ENCODE measurements around the gene LRP1B. TPM values are rescaled to one million over a fixed set of nuclear protein-coding genes. Genes with fewer than 3 reads are reported as not detected.

LRP1B gene
- total RNA-seq, 4 donors from 2014 or later = 37.1 to 82.7 (median 50.9) TPM

DNA sequence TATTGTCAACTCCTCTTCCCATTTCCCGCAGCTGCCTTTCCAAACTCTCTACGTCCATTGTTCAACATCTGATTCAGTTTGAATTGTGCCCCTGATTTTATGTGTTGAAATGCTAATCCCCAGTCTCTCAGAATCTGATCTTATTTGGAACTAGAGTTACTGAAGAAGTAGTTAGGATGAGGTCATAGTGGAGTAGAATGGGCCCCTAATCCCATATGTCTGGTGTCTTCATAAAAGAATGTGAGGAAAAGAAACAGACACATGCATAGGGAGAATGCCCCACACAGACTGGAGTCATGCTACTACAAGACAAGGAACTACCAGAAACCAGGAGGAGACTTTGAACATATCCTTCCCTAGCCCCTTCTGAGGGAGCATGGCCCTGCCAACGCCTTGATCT is 99.2 kb downstream of the LRP1B start:
- DNase-seq = no peak
- Histone ChIP-seq H3K27me3 (no peaks in the 10 kb centered on the region), H3K4me3 (replicated peaks in 1 of 3) (no peak overlapping the region), H3K36me3 (no peaks in the 10 kb centered on the region), H3K9me3 (no peaks in the 10 kb centered on the region), H3K4me1 (no peaks in the 10 kb centered on the region), H3K27ac (no peak overlapping the region)
- 87 to 95% methylated on average over 3 of the region's 3 CpGs for WGBS, 2 donors
- TF ChIP-seq, protein P1, sequence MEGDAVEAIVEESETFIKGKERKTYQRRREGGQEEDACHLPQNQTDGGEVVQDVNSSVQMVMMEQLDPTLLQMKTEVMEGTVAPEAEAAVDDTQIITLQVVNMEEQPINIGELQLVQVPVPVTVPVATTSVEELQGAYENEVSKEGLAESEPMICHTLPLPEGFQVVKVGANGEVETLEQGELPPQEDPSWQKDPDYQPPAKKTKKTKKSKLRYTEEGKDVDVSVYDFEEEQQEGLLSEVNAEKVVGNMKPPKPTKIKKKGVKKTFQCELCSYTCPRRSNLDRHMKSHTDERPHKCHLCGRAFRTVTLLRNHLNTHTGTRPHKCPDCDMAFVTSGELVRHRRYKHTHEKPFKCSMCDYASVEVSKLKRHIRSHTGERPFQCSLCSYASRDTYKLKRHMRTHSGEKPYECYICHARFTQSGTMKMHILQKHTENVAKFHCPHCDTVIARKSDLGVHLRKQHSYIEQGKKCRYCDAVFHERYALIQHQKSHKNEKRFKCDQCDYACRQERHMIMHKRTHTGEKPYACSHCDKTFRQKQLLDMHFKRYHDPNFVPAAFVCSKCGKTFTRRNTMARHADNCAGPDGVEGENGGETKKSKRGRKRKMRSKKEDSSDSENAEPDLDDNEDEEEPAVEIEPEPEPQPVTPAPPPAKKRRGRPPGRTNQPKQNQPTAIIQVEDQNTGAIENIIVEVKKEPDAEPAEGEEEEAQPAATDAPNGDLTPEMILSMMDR (IDR thresholded peaks at IDR 0.05) = no peak
- TF ChIP-seq POLR2A (IDR thresholded peaks at IDR 0.05) = no peak
- intact Hi-C loops (cut with DNase I) = no loop called here

DNA sequence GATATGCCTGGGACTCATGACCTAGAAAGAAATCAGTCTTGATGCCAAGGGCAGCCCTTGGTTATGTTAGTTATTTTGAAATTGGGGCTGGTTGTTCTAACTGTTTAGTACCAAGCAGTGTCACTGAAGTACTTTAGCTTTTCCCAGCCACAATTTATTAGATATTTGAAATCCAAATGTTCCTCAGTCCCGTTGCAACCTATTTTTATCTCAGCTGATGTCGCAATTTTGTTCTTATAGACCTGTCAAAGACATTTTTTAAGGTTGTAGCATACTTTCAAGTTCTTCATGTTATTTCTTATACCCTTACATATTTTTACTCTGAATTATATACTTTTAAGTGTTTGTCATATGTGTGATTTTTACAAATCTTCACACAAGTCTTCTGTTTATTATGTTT is 100.1 kb downstream of the LRP1B start:
- Histone ChIP-seq H3K4me1 (no peaks in the 10 kb centered on the region), H3K4me3 (replicated peaks in 1 of 3) (no peak overlapping the region), H3K27ac (no peak overlapping the region), H3K27me3 (no peaks in the 10 kb centered on the region), H3K9me3 (no peaks in the 10 kb centered on the region), H3K36me3 (no peaks in the 10 kb centered on the region)
- intact Hi-C loops (cut with DNase I) = no loop called here
- TF ChIP-seq, protein P1 (IDR thresholded peaks at IDR 0.05) = no peak
- TF ChIP-seq POLR2A (IDR thresholded peaks at IDR 0.05) = no peak
- no peak for DNase-seq
- 77 to 83% methylated on average over 2 of the region's 2 CpGs for WGBS, 2 donors

DNA sequence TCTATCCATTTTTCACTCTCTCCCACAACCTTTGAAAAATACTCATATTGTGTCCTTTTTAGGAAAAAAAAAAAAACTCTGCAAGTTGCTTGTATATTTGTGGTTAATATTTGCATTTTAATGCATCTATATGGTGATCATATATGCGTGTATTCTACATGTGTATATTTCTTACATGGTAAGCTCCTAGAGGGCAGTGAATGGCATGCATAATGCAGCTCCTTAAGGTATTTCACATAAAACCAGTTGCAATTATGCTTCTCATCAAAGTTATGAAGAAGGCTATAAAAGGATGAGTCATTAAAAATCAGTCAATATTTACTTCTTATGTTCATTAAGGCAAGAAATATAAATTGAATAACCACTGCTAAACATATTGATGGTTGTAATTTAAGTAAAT is 100.8 kb downstream of the LRP1B start:
- Histone ChIP-seq H3K4me3 (replicated peaks in 1 of 3) (no peak overlapping the region), H3K4me1 (no peaks in the 10 kb centered on the region), H3K27me3 (no peaks in the 10 kb centered on the region), H3K36me3 (no peaks in the 10 kb centered on the region), H3K27ac (no peak overlapping the region), H3K9me3 (no peaks in the 10 kb centered on the region)
- WGBS, 2 donors = 88 to 97% methylated on average over 1 of the region's 1 CpG
- intact Hi-C loops (cut with DNase I) = no loop called here
- no peak for DNase-seq
- TF ChIP-seq, protein P1 (IDR thresholded peaks at IDR 0.05) = no peak
- no peak for TF ChIP-seq POLR2A (IDR thresholded peaks at IDR 0.05)

DNA sequence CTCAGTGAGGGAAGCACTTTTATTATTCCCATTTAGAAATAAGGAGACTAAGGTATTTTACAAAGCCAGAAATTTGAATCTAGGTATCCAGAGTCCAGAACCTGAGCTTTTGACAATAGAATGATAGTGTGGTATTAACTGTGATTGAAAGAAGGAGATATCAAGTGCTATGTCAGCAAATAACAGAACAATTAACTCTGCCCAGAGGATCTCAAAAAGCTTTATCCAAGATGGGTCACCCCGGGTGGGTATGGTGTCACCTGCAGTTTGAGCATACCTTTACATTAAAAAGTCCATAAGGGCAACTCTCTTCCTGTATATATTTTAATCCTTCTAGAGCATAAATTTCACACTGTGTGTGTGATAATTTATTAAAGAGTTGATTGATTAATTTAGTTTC is 105.4 kb downstream of the LRP1B start:
- Histone ChIP-seq H3K4me1 (no peaks in the 10 kb centered on the region), H3K4me3 (replicated peaks in 1 of 3) (no peak overlapping the region), H3K9me3 (no peaks in the 10 kb centered on the region), H3K27ac (no peak overlapping the region), H3K27me3 (no peaks in the 10 kb centered on the region), H3K36me3 (no peaks in the 10 kb centered on the region)
- intact Hi-C loops (cut with DNase I) = no loop called here
- no peak for DNase-seq
- TF ChIP-seq, protein P1 (IDR thresholded peaks at IDR 0.05) = no peak
- no peak for TF ChIP-seq POLR2A (IDR thresholded peaks at IDR 0.05)
- 77 to 96% methylated on average over 1 of the region's 1 CpG for WGBS, 2 donors

- Histone ChIP-seq H3K27ac (no peak overlapping the region), H3K27me3 (no peaks in the 10 kb centered on the region), H3K36me3 (no peaks in the 10 kb centered on the region), H3K9me3 (no peaks in the 10 kb centered on the region), H3K4me3 (replicated peaks in 1 of 3) (no peak overlapping the region), H3K4me1 (no peaks in the 10 kb centered on the region)
- 79 to 88% methylated on average over 1 of the region's 1 CpG for WGBS, 2 donors
- intact Hi-C loops (cut with DNase I) = no loop called here
- DNase-seq = no peak
- TF ChIP-seq, protein P1 (IDR thresholded peaks at IDR 0.05) = no peak
These were observed 110.4 kb downstream of the LRP1B start for GRCh38 chr2:142020368-142020767.

All from thyroid gland (tissue), 4 donors.